ENCODE data around the gene LRRC66. TPM values are rescaled to one million over a fixed set of nuclear protein-coding genes. Genes with fewer than 3 reads are reported as not detected.

The LRRC66 gene
- total RNA-seq, 2 donors from 2014 or later = 0.07 to 0.19 TPM

GRCh38 chr4:52035190-52035589 lies 15.0 kb upstream of the LRRC66 start:
- peaks cover 0 to 5% of the 10 kb centered on the region in 2 donors for H3K36me3 Mint-ChIP-seq
- no peak for DNase-seq (ENCODE audit: low spot score in 2 of 2)
- H3K27ac Mint-ChIP-seq = no peak overlapping the region
- ATAC-seq = no peak
- H3K9me3 Mint-ChIP-seq = no peaks in the 10 kb centered on the region

GRCh38 chr4:52032005-52032404 lies 11.8 kb upstream of the LRRC66 start:
- Mint-ChIP-seq H3K36me3 (peaks cover 5 to 10% of the 10 kb centered on the region in 2 donors), H3K9me3 (no peaks in the 10 kb centered on the region), H3K27ac (peak overlapping the region in 1 of 2 donors; percentile 15)
- ATAC-seq = no peak
- DNase-seq (ENCODE audit: low spot score in 2 of 2) = no peak

- no peak overlapping the region for H3K27ac Mint-ChIP-seq
- H3K9me3 Mint-ChIP-seq = no peaks in the 10 kb centered on the region
- DNase-seq (ENCODE audit: low spot score in 2 of 2) = no peak
- no peak for ATAC-seq
- H3K36me3 Mint-ChIP-seq = peaks cover 0 to 10% of the 10 kb centered on the region in 2 donors
Measured at GRCh38 chr4:52028970-52029369, 8.8 kb upstream of the LRRC66 start.

DNA sequence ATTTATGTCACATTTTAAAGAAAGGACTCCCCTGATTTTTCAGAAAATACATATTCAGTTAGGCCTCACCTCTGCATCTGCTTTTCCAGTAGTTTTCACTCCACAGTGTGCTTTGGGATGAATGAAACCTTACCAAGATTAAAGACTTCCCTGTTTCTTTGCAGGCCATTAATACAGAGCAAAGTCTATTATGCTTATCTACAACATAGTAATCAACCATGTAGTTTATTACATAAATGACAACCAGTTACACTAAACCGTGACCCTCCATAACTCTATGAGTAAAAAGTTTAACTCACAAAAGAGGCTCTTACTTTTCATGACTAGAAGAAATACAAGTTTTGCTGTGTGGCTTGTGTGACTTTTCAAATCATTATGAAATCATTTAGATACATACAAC lies 2.3 kb downstream of the LRRC66 start:
- no peak for ATAC-seq
- no peaks in the 10 kb centered on the region for H3K9me3 Mint-ChIP-seq
- H3K36me3 Mint-ChIP-seq = no peaks in the 10 kb centered on the region
- no peak for DNase-seq (ENCODE audit: low spot score in 2 of 2)
- H3K27ac Mint-ChIP-seq = no peak overlapping the region

- no peak for ATAC-seq
Measured at GRCh38 chr4:52016981-52017380, 3.2 kb downstream of the LRRC66 start.

DNA sequence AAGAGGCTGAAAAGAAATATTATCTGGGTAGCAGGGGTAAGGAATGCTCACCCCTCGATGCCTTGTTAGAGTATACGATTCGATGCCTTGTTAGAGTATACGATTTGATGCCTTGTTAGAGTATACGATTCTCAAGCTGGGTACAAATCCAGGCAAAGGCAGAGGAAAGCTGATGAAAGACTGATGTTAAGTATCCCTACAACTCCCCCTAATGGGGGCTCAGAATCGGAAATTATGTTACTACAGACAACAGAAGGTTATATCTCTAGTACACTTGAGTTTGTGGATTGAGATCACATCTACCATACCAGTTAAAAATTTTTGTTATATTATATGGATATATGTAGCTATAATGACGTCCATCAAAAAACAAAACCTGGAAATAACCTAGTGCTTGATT lies 4.8 kb downstream of the LRRC66 start:
- no peak overlapping the region for H3K27ac Mint-ChIP-seq
- no peaks in the 10 kb centered on the region for H3K9me3 Mint-ChIP-seq
- DNase-seq (ENCODE audit: low spot score in 2 of 2) = no peak
- no peaks in the 10 kb centered on the region for H3K36me3 Mint-ChIP-seq
- no peak for ATAC-seq

More at GRCh38 chr4:52016981-52017380, 3.2 kb downstream of the LRRC66 start:
- Mint-ChIP-seq H3K27ac (no peak overlapping the region), H3K36me3 (no peaks in the 10 kb centered on the region), H3K9me3 (no peaks in the 10 kb centered on the region)
- DNase-seq (ENCODE audit: low spot score in 2 of 2) = no peak

GRCh38 chr4:52014903-52015302 lies 5.3 kb downstream of the LRRC66 start:
- no peak for DNase-seq (ENCODE audit: low spot score in 2 of 2)

DNA sequence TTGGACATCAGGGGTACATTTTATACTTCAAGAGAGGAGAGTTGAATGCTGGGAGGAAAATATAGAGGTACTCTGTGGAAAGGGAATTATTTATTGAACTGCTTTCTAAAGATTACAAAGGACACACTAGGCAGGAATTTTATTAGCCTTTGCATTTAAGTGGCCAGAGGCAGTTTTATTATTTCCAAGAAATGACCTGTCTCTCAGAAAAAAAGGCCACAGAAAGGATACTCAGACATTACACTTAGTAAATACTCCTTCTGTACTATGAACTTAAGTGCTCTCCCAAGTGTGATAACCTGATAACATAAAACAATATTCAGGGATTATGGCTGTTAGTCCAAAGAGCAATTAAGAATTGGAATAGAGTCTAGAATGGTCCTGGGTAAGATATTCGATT lies 7.5 kb downstream of the LRRC66 start:
- no peak overlapping the region for H3K27ac Mint-ChIP-seq
- H3K36me3 Mint-ChIP-seq = no peaks in the 10 kb centered on the region
- no peaks in the 10 kb centered on the region for H3K9me3 Mint-ChIP-seq
- ATAC-seq = no peak
- DNase-seq (ENCODE audit: low spot score in 2 of 2) = no peak

More at GRCh38 chr4:52014903-52015302, 5.3 kb downstream of the LRRC66 start:
- no peaks in the 10 kb centered on the region for H3K36me3 Mint-ChIP-seq
- H3K9me3 Mint-ChIP-seq = no peaks in the 10 kb centered on the region
- no peak for ATAC-seq
- H3K27ac Mint-ChIP-seq = no peak overlapping the region

- ATAC-seq (no peak), DNase-seq (ENCODE audit: low spot score in 2 of 2) (no peak)
- Mint-ChIP-seq H3K36me3 (no peaks in the 10 kb centered on the region), H3K27ac (no peak overlapping the region), H3K9me3 (no peaks in the 10 kb centered on the region)
Measured at GRCh38 chr4:52010986-52011385, 9.2 kb downstream of the LRRC66 start.

- Mint-ChIP-seq H3K36me3 (no peaks in the 10 kb centered on the region), H3K9me3 (no peaks in the 10 kb centered on the region), H3K27ac (no peak overlapping the region)
- ATAC-seq = no peak
- no peak for DNase-seq (ENCODE audit: low spot score in 2 of 2)
Measured at GRCh38 chr4:52006887-52007286, 13.3 kb downstream of the LRRC66 start.

DNA sequence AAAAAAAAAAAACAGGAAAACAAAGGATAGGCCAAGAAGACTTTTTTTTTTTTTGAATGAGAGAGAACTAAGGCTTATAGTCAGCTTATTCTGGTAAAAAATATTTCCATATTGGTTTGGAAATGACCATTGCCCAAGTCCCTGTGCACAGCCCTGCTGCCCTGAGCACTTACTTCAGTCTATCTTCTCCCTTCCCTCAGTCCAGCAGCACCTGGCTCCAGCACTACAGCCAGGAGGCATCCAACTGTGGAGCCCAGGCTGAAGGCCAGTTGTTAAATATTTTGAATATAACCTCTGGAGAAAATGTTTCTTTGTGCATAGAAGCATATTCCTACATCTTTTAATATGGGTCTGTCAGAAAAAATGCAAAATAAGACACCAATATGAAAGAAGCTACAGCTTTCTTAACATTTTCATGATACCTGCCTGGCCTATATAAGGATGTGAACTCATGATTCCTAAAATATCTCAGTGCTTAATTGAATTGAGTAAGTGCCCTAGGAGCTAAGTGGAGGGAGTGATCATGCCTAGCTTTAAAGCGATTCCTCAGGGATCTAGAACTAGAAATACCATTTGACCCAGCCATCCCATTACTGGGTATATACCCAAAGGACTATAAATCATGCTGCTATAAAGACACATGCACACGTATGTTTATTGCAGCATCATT lies 14.4 kb downstream of the LRRC66 start:
- H3K27ac Mint-ChIP-seq = peak overlapping the region in 1 of 2 donors; percentile 33
- ATAC-seq (no peak), DNase-seq (ENCODE audit: low spot score in 2 of 2) (no peak)
- no peaks in the 10 kb centered on the region for H3K9me3 Mint-ChIP-seq
- no peaks in the 10 kb centered on the region for H3K36me3 Mint-ChIP-seq

DNA sequence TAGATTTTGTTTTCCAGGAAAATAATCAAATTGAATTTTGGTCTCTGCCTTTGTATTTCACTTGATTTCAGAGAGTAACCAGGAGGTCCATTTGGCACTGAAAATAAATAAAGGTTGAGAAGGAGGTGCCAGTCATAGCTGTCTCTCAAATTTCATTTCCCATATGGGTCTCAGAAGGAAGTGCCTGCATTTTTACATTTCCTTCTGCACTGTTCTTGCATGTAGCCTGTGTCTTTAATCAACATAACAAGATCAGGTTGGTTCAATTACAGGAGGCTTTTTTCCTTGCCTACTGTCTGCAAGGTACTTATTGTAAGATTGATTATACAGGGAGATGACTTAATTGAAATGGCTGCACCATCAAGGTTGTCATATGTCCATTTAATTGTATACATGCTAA lies 15.7 kb downstream of the LRRC66 start:
- DNase-seq (ENCODE audit: low spot score in 2 of 2) (no peak), ATAC-seq (no peak)

DNA sequence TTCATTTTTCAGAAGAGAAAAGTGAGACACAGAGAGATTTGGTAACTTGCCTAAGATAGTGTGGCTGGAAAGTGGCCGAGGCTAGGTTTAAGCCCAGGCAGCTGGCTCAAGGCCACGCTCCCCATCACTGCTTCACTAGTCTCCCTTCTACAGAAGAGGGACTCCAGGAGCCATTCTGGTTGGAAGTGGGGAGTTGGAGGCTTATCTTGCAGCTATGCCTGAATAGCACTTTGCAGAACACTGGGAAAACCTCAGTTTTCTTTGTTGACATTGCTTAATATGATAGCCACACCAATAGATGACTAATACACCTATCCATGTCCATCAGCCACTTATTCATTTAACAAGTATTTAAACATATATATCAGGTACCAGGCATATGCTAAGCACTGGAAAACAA lies 18.5 kb downstream of the LRRC66 start:
- Mint-ChIP-seq H3K27ac (no peak overlapping the region), H3K36me3 (no peaks in the 10 kb centered on the region), H3K9me3 (no peaks in the 10 kb centered on the region)
- ATAC-seq = no peak
- no peak for DNase-seq (ENCODE audit: low spot score in 2 of 2)

More for the DNA sequence above, 15.7 kb downstream of the LRRC66 start:
- Mint-ChIP-seq H3K27ac (no peak overlapping the region), H3K9me3 (no peaks in the 10 kb centered on the region), H3K36me3 (no peaks in the 10 kb centered on the region)

DNA sequence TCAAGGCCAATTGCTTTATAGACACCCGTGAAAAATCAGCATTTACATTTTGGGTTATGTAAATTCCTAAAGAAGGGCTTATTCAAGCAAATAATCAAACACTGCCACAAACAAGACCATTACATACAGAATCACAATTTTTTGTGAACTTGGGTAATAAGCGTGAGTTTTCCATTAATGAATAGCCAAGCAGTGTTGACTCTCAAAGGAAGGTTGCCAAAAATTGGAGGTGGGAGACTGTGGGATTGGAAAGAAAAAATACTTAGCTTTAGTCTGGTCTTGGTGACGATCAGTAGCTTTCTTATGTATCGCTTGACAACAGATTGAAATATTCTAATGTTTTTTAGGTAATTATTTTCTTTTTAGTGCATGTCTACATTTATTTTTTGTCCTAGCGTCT lies 20.9 kb downstream of the LRRC66 start:
- no peak for ATAC-seq

GRCh38 chr4:51998837-51999236 lies 21.3 kb downstream of the LRRC66 start:
- no peaks in the 10 kb centered on the region for H3K36me3 Mint-ChIP-seq
- no peak for DNase-seq (ENCODE audit: low spot score in 2 of 2)
- H3K27ac Mint-ChIP-seq = no peak overlapping the region
- H3K9me3 Mint-ChIP-seq = no peaks in the 10 kb centered on the region
- ATAC-seq = no peak

More for the DNA sequence above, 20.9 kb downstream of the LRRC66 start:
- Mint-ChIP-seq H3K36me3 (no peaks in the 10 kb centered on the region), H3K27ac (no peak overlapping the region), H3K9me3 (no peaks in the 10 kb centered on the region)
- no peak for DNase-seq (ENCODE audit: low spot score in 2 of 2)

DNA sequence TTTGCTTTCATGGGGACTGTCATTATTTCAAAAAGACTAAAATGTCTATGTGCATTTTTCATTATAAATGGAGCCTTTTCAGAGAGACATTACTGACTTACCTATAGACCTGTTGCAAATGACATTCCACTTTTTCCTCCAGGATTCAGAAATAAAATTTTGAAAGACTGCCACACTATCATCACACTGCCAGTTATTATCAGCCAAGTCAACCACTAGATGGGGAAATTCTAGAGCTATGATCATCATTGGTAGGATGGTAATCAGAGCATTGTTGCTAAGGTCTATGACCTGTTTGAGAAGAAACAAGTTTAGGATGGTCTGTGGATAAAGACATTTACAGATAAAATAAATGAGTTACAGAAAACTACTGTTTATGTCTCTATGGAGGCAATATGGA lies 22.5 kb downstream of the LRRC66 start:
- Mint-ChIP-seq H3K36me3 (no peaks in the 10 kb centered on the region), H3K9me3 (no peaks in the 10 kb centered on the region), H3K27ac (no peak overlapping the region)
- ATAC-seq (no peak), DNase-seq (ENCODE audit: low spot score in 2 of 2) (no peak)

DNA sequence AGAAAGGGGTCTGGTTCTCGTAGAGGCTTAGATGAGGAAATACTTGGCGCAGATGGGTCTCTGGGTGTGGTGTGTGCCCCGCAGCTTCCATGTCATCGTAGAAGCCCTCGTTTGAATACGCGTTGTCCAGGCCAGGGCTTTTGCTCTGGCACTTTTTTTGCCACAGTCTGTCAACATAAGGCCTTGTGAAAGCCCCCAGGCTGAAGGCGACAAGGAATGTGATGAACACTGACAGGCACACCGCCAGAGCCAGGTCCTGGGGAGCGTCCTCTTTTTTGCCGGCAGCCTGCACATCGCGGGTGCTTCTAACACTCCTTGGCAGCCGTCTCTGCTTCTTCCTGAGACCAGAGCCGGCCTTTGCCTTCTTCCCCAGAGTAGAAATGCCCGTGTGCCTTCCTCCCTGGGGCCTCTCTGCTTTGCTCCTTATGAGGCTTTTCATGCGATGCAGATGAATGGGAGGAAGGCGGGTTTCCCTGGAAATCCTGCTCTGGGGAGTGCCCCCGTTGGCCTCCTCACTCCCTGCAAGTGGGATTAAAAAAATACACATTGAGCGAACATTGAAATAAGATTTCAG lies 24.4 kb downstream of the LRRC66 start:
- H3K36me3 Mint-ChIP-seq = peaks cover 0 to 4% of the 10 kb centered on the region in 2 donors
- DNase-seq (ENCODE audit: low spot score in 2 of 2) (no peak), ATAC-seq (no peak)
- no peak overlapping the region for H3K27ac Mint-ChIP-seq
- H3K9me3 Mint-ChIP-seq = peaks cover 4% of the 10 kb centered on the region in 2 donors

DNA sequence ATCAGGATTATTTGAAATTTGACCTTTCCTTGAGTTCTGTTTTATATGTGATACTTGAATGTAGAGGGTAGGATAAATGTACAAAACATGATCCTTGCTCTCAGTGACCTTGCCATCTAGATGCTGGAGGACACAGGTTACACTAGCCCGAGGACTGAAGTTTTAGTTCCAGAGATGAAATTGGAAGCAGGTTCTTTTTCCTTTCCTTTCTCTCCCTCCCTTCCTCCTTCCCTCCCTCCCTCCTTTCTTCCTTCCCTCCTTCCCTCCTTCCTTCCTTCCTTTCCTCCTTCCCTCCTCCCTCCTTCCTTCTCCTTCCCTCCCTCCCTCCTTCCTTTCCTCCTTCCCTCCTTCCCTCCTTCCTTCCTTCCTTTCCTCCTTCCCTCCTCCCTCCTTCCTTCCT lies 54.3 kb downstream of the LRRC66 start:
- H3K9me3 Mint-ChIP-seq = peaks cover 3 to 5% of the 10 kb centered on the region in 2 donors
- ATAC-seq (no peak), DNase-seq (ENCODE audit: low spot score in 2 of 2) (no peak)
- no peak overlapping the region for H3K27ac Mint-ChIP-seq
- H3K36me3 Mint-ChIP-seq = no peaks in the 10 kb centered on the region

All from activated naive CD4-positive, alpha-beta T cell treated with anti-CD3 and anti-CD28 coated beads, Interleukin-2, amount 50 U/mL, for 72 hours (primary cell).